MM.1S (cell line): ENCODE measurements around the gene RNASET2.

Experiments
- EZH2 ChIP-seq: fragments of 300-600 bp; sonication (generic); optimal IDR thresholded peaks from 2 replicates; pipeline ENCODE3; 2017; ENCODE audit warnings: low read depth, mild to moderate bottlenecking, antibody characterized with exemption, low read length, mixed read lengths
- TF ChIP-seq, protein P1 (sequence below): fragments of 300-600 bp; sonication (generic); IDR thresholded peaks from 2 replicates; pipeline ENCODE4 v1.5.1; 2016; ENCODE audit warnings: antibody characterized with exemption, low read length, mixed read lengths

GRCh38 chr6:166922937-166923336 lies 33.4 kb downstream of the RNASET2 start:
- TF ChIP-seq, protein P1, sequence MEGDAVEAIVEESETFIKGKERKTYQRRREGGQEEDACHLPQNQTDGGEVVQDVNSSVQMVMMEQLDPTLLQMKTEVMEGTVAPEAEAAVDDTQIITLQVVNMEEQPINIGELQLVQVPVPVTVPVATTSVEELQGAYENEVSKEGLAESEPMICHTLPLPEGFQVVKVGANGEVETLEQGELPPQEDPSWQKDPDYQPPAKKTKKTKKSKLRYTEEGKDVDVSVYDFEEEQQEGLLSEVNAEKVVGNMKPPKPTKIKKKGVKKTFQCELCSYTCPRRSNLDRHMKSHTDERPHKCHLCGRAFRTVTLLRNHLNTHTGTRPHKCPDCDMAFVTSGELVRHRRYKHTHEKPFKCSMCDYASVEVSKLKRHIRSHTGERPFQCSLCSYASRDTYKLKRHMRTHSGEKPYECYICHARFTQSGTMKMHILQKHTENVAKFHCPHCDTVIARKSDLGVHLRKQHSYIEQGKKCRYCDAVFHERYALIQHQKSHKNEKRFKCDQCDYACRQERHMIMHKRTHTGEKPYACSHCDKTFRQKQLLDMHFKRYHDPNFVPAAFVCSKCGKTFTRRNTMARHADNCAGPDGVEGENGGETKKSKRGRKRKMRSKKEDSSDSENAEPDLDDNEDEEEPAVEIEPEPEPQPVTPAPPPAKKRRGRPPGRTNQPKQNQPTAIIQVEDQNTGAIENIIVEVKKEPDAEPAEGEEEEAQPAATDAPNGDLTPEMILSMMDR = no peak
- TF ChIP-seq EZH2 = no peak
